HG03439 (cell line): ENCODE measurements around the gene KRT77.
"Not testable (repeated sequence)": the region's sequence is repeated elsewhere in the genome, so short reads cannot be mapped to it uniquely, and the experiment has no call there.

Experiments
- ATAC-seq: cut with Tn5 transposase; IDR thresholded peaks from one replicate; pipeline ENCODE4 v1.9.1; 2021; ENCODE audit warnings: mild to moderate bottlenecking, moderate library complexity; ENCODE audit not compliant: unreplicated experiment

KRT77 gene

GRCh38 chr12:52703424-52703823 is at the start of gene KRT77:
TSS of gene KRT77 (minus strand) at chr12:52703524. CDS start at chr12:52703434, 90 bp downstream.
- no peak for ATAC-seq

GRCh38 chr12:52752516-52752915 is 49.2 kb upstream of the KRT77 start:
- no peak for ATAC-seq

GRCh38 chr12:52751795-52752194 is 48.5 kb upstream of the KRT77 start:
- no peak for ATAC-seq

- not testable (repeated sequence) for ATAC-seq
Observed at GRCh38 chr12:52750532-52750931, 47.2 kb upstream of the KRT77 start.

GRCh38 chr12:52749827-52750226 is 46.5 kb upstream of the KRT77 start:
- ATAC-seq, result no peak

DNA sequence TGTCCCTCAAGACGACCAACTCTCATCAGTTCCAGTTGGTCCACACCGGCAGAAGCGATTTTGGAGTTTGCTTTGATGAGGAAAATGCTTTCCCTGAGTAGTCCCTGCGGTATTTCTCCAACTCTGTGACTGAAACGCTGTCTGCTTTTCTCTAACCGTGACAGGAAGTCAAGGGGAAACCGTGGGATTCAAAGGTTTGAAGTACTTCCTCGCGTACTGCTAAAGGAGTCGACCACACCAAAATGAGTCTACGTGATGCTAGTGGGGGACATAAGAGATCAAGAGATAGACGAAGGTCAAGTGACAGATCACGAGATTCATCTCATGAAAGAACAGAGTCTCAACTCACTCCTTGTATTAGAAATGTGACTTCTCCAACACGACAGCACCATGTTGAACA is 45.3 kb upstream of the KRT77 start:
- ATAC-seq, result no peak

GRCh38 chr12:52745554-52745953 is 42.2 kb upstream of the KRT77 start:
- no peak for ATAC-seq

GRCh38 chr12:52744493-52745156 is 41.3 kb upstream of the KRT77 start:
- ATAC-seq, result no peak

DNA sequence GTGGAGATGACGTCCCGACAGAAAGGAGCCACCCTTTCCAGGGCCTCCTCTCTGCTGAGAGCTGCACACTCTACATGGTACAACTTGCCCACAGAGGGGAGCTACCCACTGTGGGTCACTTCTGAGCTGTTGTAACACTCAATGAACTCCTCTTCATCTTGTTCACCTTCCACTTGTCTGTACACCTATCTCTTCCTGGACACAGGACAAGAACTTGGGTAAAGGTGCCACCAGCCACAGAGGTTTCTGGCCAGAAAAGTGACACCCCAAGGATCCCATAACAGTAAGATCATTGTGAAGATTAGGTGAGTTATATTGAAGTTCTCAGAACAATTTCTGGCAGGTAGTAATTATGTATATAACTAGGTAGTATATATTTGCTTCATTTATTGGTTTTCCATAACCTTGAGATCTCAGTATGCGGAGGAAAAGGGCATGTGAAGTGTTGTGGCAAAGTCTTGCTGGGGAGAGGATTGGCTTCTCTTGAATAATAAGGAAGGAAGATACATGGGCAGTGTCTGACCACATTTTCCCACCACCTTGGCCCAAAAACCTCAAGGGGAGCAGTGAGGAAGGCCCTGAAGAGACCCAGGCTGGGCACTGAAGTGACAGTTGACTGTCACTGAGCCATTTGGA is 39.6 kb upstream of the KRT77 start:
- no peak for ATAC-seq

- no peak for ATAC-seq
Observed at GRCh38 chr12:52742196-52742580, 38.9 kb upstream of the KRT77 start.

GRCh38 chr12:52741375-52742195 is 38.3 kb upstream of the KRT77 start:
- ATAC-seq, result no peak

GRCh38 chr12:52740584-52740983 is 37.3 kb upstream of the KRT77 start:
- no peak for ATAC-seq

- ATAC-seq, result no peak
Observed at GRCh38 chr12:52739963-52740362, 36.6 kb upstream of the KRT77 start.

DNA sequence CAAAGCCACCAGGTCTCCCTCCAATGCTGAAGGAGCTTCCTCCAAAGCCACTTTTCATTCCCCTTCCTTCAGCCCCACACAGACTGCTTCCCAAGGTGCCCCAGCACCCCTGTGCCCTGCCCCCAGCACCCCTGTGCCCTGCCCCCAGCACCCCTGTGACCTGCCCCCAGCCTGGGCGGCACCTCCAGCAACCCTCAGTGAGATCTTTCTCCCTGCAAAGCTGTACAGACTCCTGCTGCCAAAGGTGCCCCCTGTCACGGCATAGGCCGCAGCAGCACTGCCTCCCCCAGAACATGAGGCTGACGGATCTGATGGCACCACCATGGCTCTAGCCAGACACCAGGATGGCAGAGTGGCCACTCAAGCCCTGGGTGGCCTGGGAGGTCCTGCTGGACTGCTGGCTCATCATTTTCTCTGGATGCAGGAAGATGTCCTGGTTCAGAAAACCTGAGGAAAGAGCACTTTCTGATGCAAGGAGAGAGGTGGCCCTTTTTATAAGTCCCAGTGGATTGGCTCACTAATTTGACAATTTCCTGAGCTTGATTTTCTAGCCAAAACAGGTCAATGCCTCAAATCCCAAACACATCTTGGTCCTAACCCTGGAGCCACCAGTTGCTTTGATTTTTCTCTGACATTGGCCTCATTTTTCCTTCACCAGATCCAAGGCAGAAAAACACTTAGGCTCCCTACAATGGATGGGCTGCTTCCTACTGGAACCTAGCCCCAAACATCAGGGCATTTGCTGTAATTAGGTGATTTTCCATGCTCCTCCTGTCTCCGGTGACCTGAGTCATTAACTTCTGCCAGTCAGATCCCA is 32.7 kb upstream of the KRT77 start:
- no peak for ATAC-seq

- no peak for ATAC-seq
Observed at GRCh38 chr12:52735106-52735505, 31.8 kb upstream of the KRT77 start.

DNA sequence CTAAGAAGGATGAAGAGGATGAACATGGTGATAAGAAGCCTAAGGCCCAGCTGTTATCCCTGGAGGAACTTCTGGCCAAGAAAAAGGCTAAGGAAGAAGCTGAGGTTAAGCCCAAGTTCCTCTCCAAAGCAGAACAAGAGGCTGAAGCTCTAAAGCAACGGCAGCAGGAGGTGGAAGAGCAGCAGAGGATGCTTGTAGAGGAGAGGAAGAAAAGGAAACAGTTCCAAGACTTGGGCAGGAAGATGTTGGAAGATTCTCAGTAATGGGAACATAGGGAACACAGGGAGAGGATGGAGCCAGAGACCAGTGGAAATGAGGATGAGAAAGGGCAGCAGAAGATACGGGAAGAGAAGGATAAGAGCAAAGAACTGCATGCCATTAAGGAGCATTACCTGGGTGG is 27.5 kb upstream of the KRT77 start:
- ATAC-seq, result no peak

- ATAC-seq, result no peak
Observed at GRCh38 chr12:52730383-52730782, 27.1 kb upstream of the KRT77 start.

DNA sequence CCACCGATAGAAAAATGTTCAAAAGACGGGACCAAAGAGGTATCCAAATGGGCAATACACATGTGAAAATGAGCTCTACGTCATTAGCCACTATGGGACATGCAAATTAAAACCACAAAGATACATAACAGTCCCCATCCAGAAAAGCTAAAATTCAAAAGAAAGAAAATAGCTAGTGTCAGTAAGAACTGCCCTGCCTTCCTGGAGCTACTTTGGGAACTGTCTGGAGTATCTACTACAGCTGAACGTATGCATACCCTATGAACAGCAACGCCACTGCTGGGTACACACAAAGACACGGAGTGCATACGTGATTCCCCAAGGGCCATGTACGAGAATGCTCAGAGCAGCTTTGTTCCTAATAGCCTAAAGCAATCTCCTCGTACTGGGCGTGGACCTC is 25.8 kb upstream of the KRT77 start:
- no peak for ATAC-seq

GRCh38 chr12:52728374-52728773 is 25.1 kb upstream of the KRT77 start:
- ATAC-seq, result no peak

DNA sequence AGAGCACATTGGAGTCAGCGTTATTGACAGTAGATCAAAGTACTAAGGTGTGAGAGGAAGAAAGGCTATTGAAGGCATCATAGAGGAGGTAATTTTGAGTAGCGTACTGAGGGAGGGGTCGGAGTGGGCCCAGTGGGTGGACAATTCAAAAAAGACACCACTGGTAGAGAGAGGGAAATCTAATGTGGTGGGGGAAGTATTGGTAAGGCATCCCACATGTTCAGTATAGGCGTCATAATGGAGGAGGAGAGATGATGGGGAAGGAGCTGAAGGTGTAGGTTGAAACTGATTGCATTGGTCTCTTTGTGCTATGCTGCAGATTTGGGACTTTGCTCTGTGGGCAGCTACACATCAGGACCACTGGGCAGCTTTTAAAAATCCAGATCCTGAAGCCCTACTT is 23.7 kb upstream of the KRT77 start:
- ATAC-seq, result no peak

DNA sequence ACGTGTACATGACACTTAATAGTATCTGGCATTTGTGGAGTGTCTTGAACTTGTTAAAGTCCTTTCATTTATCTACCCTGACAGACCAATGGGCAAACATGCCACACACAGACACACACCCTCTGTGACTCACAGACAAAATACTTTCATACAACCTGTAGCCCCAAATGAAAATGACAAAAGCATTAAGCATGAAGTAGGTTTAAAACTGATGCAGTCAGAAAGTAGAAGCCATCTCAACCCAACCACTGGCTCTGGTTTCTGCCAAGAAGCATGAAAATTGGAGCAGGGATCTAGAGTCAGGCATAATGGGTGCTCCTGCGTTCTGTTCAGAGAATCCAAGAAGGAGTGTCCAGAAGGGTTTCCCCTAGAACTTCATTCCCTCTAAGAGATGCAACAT is 23.1 kb upstream of the KRT77 start:
- ATAC-seq, result no peak
